ENCODE measurements around the gene DOCK2.

DNA sequence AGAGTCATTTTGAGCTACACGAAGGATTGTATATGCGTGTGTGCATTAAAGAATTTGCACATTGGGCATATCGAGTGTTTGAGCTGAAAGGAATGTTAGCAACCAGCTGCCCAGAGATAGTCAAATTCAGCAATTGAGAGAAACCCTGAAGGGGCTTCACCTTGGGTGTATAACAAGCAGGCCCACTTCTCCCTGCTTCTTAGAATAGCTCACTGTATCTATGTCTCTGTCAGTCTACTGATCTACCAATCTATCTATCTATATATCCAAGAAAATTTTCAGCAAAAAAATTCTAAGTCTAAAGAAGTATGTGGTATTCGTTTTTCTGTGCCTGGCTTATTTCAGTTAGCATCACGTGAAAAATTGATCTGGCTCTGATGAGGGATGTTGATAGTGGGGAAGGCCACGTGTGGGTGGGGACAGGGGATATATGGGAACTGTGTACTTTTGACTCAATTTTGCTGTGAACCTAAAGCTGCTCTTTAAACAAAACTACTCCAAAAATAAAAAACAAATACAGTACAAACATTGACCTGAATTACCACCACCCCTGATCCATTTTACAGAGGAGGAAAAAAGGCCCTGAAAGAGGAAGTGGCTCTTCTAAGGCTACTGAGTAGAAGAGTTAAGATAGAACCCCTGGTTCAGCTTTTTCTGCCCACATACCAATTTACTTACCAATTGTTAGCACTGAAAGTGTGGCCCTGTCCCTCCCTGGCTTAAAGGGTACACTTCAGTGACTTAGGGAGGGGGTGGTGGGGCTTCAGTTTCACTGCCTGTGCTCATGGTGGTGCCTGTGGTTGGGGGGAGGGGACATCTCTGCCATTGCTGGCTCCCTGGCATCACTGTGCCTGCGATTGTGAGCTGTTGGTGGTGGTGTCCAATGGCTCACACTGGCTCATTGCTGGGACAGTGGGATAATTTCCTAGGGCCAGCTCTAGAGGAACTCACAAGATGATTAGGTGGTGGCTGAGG, 141.8 kb downstream of the DOCK2 start:
- no peak for TF ChIP-seq EZH2 (IDR thresholded peaks at IDR 0.05; ENCODE audit: borderline replicate concordance, insufficient read depth, low read depth, low read length, poor library complexity, severe bottlenecking)
- TF ChIP-seq, protein P1, sequence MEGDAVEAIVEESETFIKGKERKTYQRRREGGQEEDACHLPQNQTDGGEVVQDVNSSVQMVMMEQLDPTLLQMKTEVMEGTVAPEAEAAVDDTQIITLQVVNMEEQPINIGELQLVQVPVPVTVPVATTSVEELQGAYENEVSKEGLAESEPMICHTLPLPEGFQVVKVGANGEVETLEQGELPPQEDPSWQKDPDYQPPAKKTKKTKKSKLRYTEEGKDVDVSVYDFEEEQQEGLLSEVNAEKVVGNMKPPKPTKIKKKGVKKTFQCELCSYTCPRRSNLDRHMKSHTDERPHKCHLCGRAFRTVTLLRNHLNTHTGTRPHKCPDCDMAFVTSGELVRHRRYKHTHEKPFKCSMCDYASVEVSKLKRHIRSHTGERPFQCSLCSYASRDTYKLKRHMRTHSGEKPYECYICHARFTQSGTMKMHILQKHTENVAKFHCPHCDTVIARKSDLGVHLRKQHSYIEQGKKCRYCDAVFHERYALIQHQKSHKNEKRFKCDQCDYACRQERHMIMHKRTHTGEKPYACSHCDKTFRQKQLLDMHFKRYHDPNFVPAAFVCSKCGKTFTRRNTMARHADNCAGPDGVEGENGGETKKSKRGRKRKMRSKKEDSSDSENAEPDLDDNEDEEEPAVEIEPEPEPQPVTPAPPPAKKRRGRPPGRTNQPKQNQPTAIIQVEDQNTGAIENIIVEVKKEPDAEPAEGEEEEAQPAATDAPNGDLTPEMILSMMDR (IDR thresholded peaks at IDR 0.05), result no peak
